IMR-90 (cell line): ENCODE results near the gene PYGO2. TPM values are rescaled to one million over a fixed set of nuclear protein-coding genes. Genes with fewer than 3 reads are reported as not detected.

Source experiments
- ATAC-seq: fragments of 200-7000 bp; cut with Tn5 transposase; 2 replicates; pipeline ENCODE4 v1.9.1; 2020; ENCODE audit warnings: low read depth, mild to moderate bottlenecking, moderate library complexity
- BruUV-seq: library from RNA; stranded (reverse); fragments of 400-500 nt; replicated peaks from 2 replicates; lab custom pipeline; 2021; lab: Mats Ljungman, UMichigan
- CTCF ChIA-PET: fragments of 300-600 bp; formaldehyde crosslinking; extraction: SDS; loops from one replicate; lab custom pipeline; 2021; ENCODE audit warnings: antibody characterized with exemption; lab: Yijun Ruan, JAX
- POLR2A ChIA-PET: fragments of 300-600 bp; sonication (Branson Sonifier 250); formaldehyde crosslinking; loops from one replicate; lab custom pipeline; 2022; ENCODE audit warnings: antibody characterized with exemption; ENCODE audit not compliant: unreplicated experiment; lab: Charles Lee
- DNase-seq: peaks from one replicate; pipeline ENCODE4 v3.0.0; 2013
- H2AFZ ChIP-seq: replicated peaks from 2 replicates; pipeline ENCODE3; 2013; ENCODE audit warnings: low read length, mild to moderate bottlenecking; ENCODE audit not compliant: poor library complexity
- H2AK5ac ChIP-seq: 2 replicates; pipeline ENCODE4 v1.6.1; 2013; ENCODE audit warnings: low read depth, low read length, inconsistent platforms
- H2AK9ac ChIP-seq: replicated peaks from 2 replicates; pipeline ENCODE3; 2013; ENCODE audit warnings: mild to moderate bottlenecking, low read depth, low read length, moderate library complexity; ENCODE audit not compliant: poor library complexity
- H2BK120ac ChIP-seq: 2 replicates; pipeline ENCODE4 v1.6.1; 2013; ENCODE audit warnings: low read depth, low read length, inconsistent platforms
- H2BK15ac ChIP-seq: 3 replicates; pipeline ENCODE4 v1.6.1; 2013; ENCODE audit warnings: low read depth, low read length, inconsistent platforms
- H2BK20ac ChIP-seq: 2 replicates; pipeline ENCODE4 v1.6.1; 2013; ENCODE audit warnings: low read depth, mild to moderate bottlenecking, inconsistent platforms, low read length, moderate library complexity
- H2BK5ac ChIP-seq: 2 replicates; pipeline ENCODE4 v1.6.1; 2013; ENCODE audit warnings: mild to moderate bottlenecking, low read depth, low read length, inconsistent platforms; ENCODE audit not compliant: poor library complexity, severe bottlenecking
- H3K14ac ChIP-seq: replicated peaks from 2 replicates; pipeline ENCODE4 v1.6.1; 2013; ENCODE audit warnings: low read depth, low read length, inconsistent platforms
- H3K18ac ChIP-seq: 2 replicates; pipeline ENCODE4 v1.6.1; 2013; ENCODE audit warnings: low read depth, low read length, control low read depth
- H3K23ac ChIP-seq: 2 replicates; pipeline ENCODE4 v1.6.1; 2013; ENCODE audit warnings: low read depth, low read length, inconsistent platforms
- H3K27ac ChIP-seq: 2 replicates; pipeline ENCODE4 v1.5.1; 2013; ENCODE audit warnings: mild to moderate bottlenecking, control low read depth, low read length; ENCODE audit not compliant: insufficient read depth
- H3K27me3 ChIP-seq: 2 replicates; pipeline ENCODE4 v1.6.1; 2013; ENCODE audit warnings: low read length; ENCODE audit not compliant: control insufficient read depth, insufficient read depth
- H3K36me3 ChIP-seq: 2 replicates; pipeline ENCODE4 v1.6.1; 2013; ENCODE audit warnings: low read length, mixed read lengths; ENCODE audit not compliant: control insufficient read depth, insufficient read depth
- H3K4ac ChIP-seq: 2 replicates; pipeline ENCODE4 v1.6.1; 2013; ENCODE audit warnings: low read depth, low read length, inconsistent platforms
- H3K4me1 ChIP-seq: 2 replicates; pipeline ENCODE4 v1.6.1; 2013; ENCODE audit warnings: low read length, mixed read lengths; ENCODE audit not compliant: control insufficient read depth, insufficient read depth
- H3K4me2 ChIP-seq: 2 replicates; pipeline ENCODE4 v1.6.1; 2013; ENCODE audit warnings: low read depth, mild to moderate bottlenecking, control low read depth, low read length, moderate library complexity
- H3K4me3 ChIP-seq: 2 replicates; pipeline ENCODE4 v1.5.1; 2013; ENCODE audit warnings: low read depth, mild to moderate bottlenecking, control low read depth, low read length, moderate library complexity; ENCODE audit not compliant: insufficient read depth
- H3K56ac ChIP-seq: 2 replicates; pipeline ENCODE4 v1.6.1; 2013; ENCODE audit warnings: low read length, inconsistent platforms; ENCODE audit not compliant: insufficient read depth; ENCODE audit errors: extremely low read depth
- H3K79me1 ChIP-seq, 2 experiments: 2 replicates each; pipeline ENCODE4 v1.6.1; 2013; ENCODE audit warnings: low read length in 2 of 2, inconsistent platforms in 1 of 2, low read depth in 1 of 2
- H3K9ac ChIP-seq: 2 replicates; pipeline ENCODE4 v1.6.1; 2013; ENCODE audit warnings: low read depth, low read length, control low read depth
- H3K9me1 ChIP-seq: 2 replicates; pipeline ENCODE4 v1.6.1; 2013; ENCODE audit warnings: low read length, inconsistent platforms; ENCODE audit not compliant: insufficient read depth
- H3K9me3 ChIP-seq: 2 replicates; pipeline ENCODE4 v1.6.1; 2013; ENCODE audit warnings: low read length; ENCODE audit not compliant: control insufficient read depth, insufficient read depth
- H4K20me1 ChIP-seq: 2 replicates; pipeline ENCODE4 v1.6.1; 2013; ENCODE audit warnings: low read length, inconsistent platforms; ENCODE audit not compliant: insufficient read depth
- H4K5ac ChIP-seq: 2 replicates; pipeline ENCODE4 v1.6.1; 2013; ENCODE audit warnings: mild to moderate bottlenecking, low read depth, low read length, control low read depth
- H4K8ac ChIP-seq, 2 experiments: 2 replicates each; pipeline ENCODE4 v1.6.1; 2013; ENCODE audit warnings: low read depth in 2 of 2, low read length in 2 of 2, control low read depth in 1 of 2, inconsistent platforms in 1 of 2
- H4K91ac ChIP-seq: 2 replicates; pipeline ENCODE4 v1.6.1; 2013; ENCODE audit warnings: low read depth, low read length, inconsistent platforms; ENCODE audit not compliant: insufficient read depth
- CHD1 ChIP-seq: IDR thresholded peaks from 2 replicates; pipeline ENCODE4 v1.6.1; 2012; ENCODE audit warnings: low read depth, low read length, improper control_type of control experiment
- FOS ChIP-seq: fragments of 150-350 bp; IDR thresholded peaks from 2 replicates; pipeline ENCODE4 v1.6.1; 2016; ENCODE audit warnings: low read depth, low read length
- MXI1 ChIP-seq: IDR thresholded peaks from 2 replicates; pipeline ENCODE4 v1.6.1; 2012; ENCODE audit warnings: low read depth, mild to moderate bottlenecking, low read length, moderate library complexity, borderline replicate concordance
- NFE2L2 ChIP-seq: fragments of 150-350 bp; IDR thresholded peaks from 2 replicates; pipeline ENCODE4 v1.6.1; 2016; ENCODE audit warnings: low read depth, mild to moderate bottlenecking, low read length
- POLR2A ChIP-seq: IDR thresholded peaks from 2 replicates; pipeline ENCODE4 v1.6.1; 2012; ENCODE audit warnings: mild to moderate bottlenecking, low read depth, low read length
- RAD21 ChIP-seq: IDR thresholded peaks from 2 replicates; pipeline ENCODE4 v1.6.1; 2012; ENCODE audit warnings: low read length, improper control_type of control experiment
- RCOR1 ChIP-seq: IDR thresholded peaks from 2 replicates; pipeline ENCODE4 v1.6.1; 2012; ENCODE audit warnings: mild to moderate bottlenecking, low read length, improper control_type of control experiment; ENCODE audit not compliant: insufficient replicate concordance
- RFX5 ChIP-seq: IDR thresholded peaks from 2 replicates; pipeline ENCODE4 v1.8.0; 2012; ENCODE audit warnings: low read depth, mild to moderate bottlenecking, low read length, moderate library complexity
- SMC3 ChIP-seq: fragments of 150-350 bp; IDR thresholded peaks from 2 replicates; pipeline ENCODE4 v1.6.1; 2016; ENCODE audit warnings: low read depth, mild to moderate bottlenecking, antibody characterized with exemption, low read length, moderate library complexity
- WGBS, 2 experiments: methylation state at CpG; one replicate each; pipeline versions ENCODE4 v1.1.5 to v1.1.7; 2013; ENCODE audit warnings: missing lambda C conversion rate in 2 of 2; ENCODE audit not compliant: insufficient read length in 1 of 2; ENCODE audit errors: extremely low coverage in 2 of 2; 5-methylcytosine and 5-hydroxymethylcytosine counted together
- dilution Hi-C: fragments of 300-500 bp; cut with HindIII; formaldehyde crosslinking; loops from one replicate; pipeline ENCODE4 v1.14.3; 2018; ENCODE audit warnings: low sequenced_read_pairs; ENCODE audit not compliant: unreplicated experiment
- in situ Hi-C: fragments of 300-500 bp; cut with MboI; formaldehyde crosslinking; loops from 3 replicates; pipeline ENCODE4 v1.14.3; 2019; ENCODE audit warnings: low sequenced_read_pairs, inconsistent platforms, mixed read lengths
- intact Hi-C: fragments of 100-400 bp; cut with micrococcal nuclease; formaldehyde crosslinking; loops from 2 replicates; pipeline ENCODE4 v1.10.0; 2022
- polyA plus RNA-seq, 3 experiments: library from polyadenylated mRNA; depleted of rRNA; stranded (reverse); fragments of >200 nt; gene quantifications; 2 replicates each; pipeline ENCODE4 v1.2.3, GENCODE V29; 2012; ENCODE audit warnings: low replicate concordance in 1 of 3
- total RNA-seq: library from RNA; depleted of rRNA; stranded (reverse); fragments of >200 nt; gene quantifications from 2 replicates; pipeline ENCODE4 v1.2.3, GENCODE V29; 2012
- TF ChIP-seq, protein P1 (sequence below): fragments of 150-350 bp; IDR thresholded peaks from 2 replicates; pipeline ENCODE4 v1.6.1; 2016; ENCODE audit warnings: low read depth, mild to moderate bottlenecking, low read length, moderate library complexity, borderline replicate concordance
- TF ChIP-seq, protein P2 (sequence below): fragments of 150-350 bp; IDR thresholded peaks from 2 replicates; pipeline ENCODE4 v1.6.1; 2017; ENCODE audit warnings: mild to moderate bottlenecking, antibody characterized with exemption, low read length, low read depth
- TF ChIP-seq, protein P3 (sequence below): conservative IDR thresholded peaks from 2 replicates; pipeline ENCODE4 v1.5.1; 2012; ENCODE audit warnings: mild to moderate bottlenecking, low read depth, low read length, improper control_type of control experiment

PYGO2 gene
- total and polyA plus RNA-seq, 2 of the 4 experiments (the other 2 are of a cell fraction) = 5.4 to 14.8 TPM

DNA sequence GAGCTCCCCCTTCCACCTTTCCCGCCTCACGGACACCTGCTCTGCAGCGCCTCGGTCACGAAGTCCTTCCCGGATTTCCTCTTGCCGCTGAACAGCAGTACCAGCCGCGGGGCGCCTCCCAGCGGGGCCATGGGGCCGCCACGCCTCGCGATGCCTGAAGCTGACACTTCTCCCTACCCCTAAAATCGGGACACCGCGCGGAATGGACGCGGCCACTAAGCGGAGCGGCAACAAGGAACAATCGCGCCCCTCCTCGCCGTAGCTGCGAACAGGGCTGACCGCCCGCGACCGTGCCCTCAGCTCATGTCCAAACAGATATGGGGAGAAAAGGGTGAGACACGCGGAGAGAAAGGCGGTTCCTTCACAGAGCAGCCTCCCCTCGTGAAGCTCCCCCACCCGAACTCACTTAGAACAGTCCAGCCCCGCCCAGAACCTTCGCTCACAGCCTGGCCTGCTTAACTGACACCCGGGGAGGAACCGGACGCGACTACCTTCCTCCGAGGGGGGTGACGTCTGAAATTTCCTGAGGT, 25.0 kb downstream of the PYGO2 start, which contains the start of gene PMVK:
PMVK (minus strand) TSS at position 165 of the 530 bp plus-strand sequence; CDS start at position 131, 34 bp downstream.
- Histone ChIP-seq H2BK15ac (peak within 1 kb of the TSS; percentile 99; the same call in 2 of the 3 replicates), H3K23ac (peak within 1 kb of the TSS; percentile 95), H3K4me2 (peak within 1 kb of the TSS; percentile 96), H2AK9ac (peak within 1 kb of the TSS; percentile 94), H4K20me1 (no peaks in the 10 kb centered on the region), H3K4me1 (peaks cover 2% of the 10 kb centered on the region), H2AK5ac (peak within 1 kb of the TSS; percentile 75), H3K18ac (peak within 1 kb of the TSS; percentile 97), H4K5ac (peak within 1 kb of the TSS; percentile 94), H3K79me1 (peaks cover 0 to 14% of the 10 kb centered on the region in 2 experiments; a peak in 2 of 4 replicates), H2AFZ (peak within 1 kb of the TSS; percentile 99), H2BK120ac (peak within 1 kb of the TSS; percentile 97), H3K27ac (peak within 1 kb of the TSS; percentile 94), H4K91ac (peak within 1 kb of the TSS; percentile 99), H3K27me3 (no peaks in the 10 kb centered on the region), H2BK20ac (peak within 1 kb of the TSS; percentile 95), H3K4ac (peak within 1 kb of the TSS; percentile 97), H3K9me1 (peaks cover 11% of the 10 kb centered on the region; the same call in 1 of the 2 replicates), H3K14ac (peak within 1 kb of the TSS; percentile 98), H4K8ac (peak within 1 kb of the TSS; percentile 71 to 99), H3K36me3 (no peaks in the 10 kb centered on the region), H2BK5ac (peak within 1 kb of the TSS; percentile 98), H3K9me3 (no peaks in the 10 kb centered on the region), H3K4me3 (peak within 1 kb of the TSS; percentile 63), H3K9ac (peak within 1 kb of the TSS; percentile 96), H3K56ac (peak within 1 kb of the TSS; percentile 99)
- peak; percentile 97 for ATAC-seq
- in situ Hi-C loops (no loop called here), intact Hi-C loops (loop anchor here (1.0 to 2.0 kb wide), 2 partner anchors 64 to 377 kb away; no protein-coding TSS in a partner anchor), dilution Hi-C loops (no loop called here)
- ChIA-PET POLR2A (interaction anchor here (0.6 to 1.0 kb wide), 2 partner anchors 19 to 209 kb away, joined by 4 read pairs; partner anchors contain the start of gene PBXIP1), CTCF (interaction anchor here (1.0 to 1.2 kb wide), 2 partner anchors 19 to 148 kb away, joined by 3 read pairs; partner anchors contain the start of gene PBXIP1)
- peak; percentile 95 for DNase-seq
- 0% methylated on average over 14 of the region's 45 CpGs; no CpG with 5 or more reads in 1 of the 2 experiments for WGBS, 2 experiments
- no TSS peak for BruUV-seq
- 0 out of 2 replicates have a peak, but pooled peaks have one; percentile 96 for TF ChIP-seq CHD1
- TF ChIP-seq, protein P1, sequence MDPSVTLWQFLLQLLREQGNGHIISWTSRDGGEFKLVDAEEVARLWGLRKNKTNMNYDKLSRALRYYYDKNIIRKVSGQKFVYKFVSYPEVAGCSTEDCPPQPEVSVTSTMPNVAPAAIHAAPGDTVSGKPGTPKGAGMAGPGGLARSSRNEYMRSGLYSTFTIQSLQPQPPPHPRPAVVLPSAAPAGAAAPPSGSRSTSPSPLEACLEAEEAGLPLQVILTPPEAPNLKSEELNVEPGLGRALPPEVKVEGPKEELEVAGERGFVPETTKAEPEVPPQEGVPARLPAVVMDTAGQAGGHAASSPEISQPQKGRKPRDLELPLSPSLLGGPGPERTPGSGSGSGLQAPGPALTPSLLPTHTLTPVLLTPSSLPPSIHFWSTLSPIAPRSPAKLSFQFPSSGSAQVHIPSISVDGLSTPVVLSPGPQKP = no peak
- TF ChIP-seq, protein P2, sequence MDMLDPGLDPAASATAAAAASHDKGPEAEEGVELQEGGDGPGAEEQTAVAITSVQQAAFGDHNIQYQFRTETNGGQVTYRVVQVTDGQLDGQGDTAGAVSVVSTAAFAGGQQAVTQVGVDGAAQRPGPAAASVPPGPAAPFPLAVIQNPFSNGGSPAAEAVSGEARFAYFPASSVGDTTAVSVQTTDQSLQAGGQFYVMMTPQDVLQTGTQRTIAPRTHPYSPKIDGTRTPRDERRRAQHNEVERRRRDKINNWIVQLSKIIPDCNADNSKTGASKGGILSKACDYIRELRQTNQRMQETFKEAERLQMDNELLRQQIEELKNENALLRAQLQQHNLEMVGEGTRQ = peak; percentile 89; the same call in 1 of the 2 replicates
- TF ChIP-seq NFE2L2 = no peak
- TF ChIP-seq SMC3 = no peak
- TF ChIP-seq RAD21 = peak; percentile 24; the same call in 1 of the 2 replicates
- TF ChIP-seq, protein P3, sequence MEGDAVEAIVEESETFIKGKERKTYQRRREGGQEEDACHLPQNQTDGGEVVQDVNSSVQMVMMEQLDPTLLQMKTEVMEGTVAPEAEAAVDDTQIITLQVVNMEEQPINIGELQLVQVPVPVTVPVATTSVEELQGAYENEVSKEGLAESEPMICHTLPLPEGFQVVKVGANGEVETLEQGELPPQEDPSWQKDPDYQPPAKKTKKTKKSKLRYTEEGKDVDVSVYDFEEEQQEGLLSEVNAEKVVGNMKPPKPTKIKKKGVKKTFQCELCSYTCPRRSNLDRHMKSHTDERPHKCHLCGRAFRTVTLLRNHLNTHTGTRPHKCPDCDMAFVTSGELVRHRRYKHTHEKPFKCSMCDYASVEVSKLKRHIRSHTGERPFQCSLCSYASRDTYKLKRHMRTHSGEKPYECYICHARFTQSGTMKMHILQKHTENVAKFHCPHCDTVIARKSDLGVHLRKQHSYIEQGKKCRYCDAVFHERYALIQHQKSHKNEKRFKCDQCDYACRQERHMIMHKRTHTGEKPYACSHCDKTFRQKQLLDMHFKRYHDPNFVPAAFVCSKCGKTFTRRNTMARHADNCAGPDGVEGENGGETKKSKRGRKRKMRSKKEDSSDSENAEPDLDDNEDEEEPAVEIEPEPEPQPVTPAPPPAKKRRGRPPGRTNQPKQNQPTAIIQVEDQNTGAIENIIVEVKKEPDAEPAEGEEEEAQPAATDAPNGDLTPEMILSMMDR = peak; percentile 40
- TF ChIP-seq RCOR1 = peak; percentile 29
- no peak for TF ChIP-seq RFX5
- peak; percentile 64 for TF ChIP-seq POLR2A
- no peak for TF ChIP-seq FOS
- TF ChIP-seq MXI1 = peak; percentile 75; the same call in 1 of the 2 replicates
